Ishikawa (cell line): Measurements from ENCODE around the gene TACC2.

Experiments used
- CEBPB ChIP-seq: IDR thresholded peaks from 2 replicates; pipeline ENCODE4 v1.6.1; 2012
- CREB1 ChIP-seq: IDR thresholded peaks from 2 replicates; pipeline ENCODE4 v1.6.1; 2012; ENCODE audit warnings: low read depth
- EP300 ChIP-seq: IDR thresholded peaks from 2 replicates; pipeline ENCODE4 v1.6.1; 2012; ENCODE audit warnings: borderline replicate concordance
- FOXM1 ChIP-seq: IDR thresholded peaks from 2 replicates; pipeline ENCODE4 v1.6.1; 2012; ENCODE audit warnings: low read depth, borderline replicate concordance
- RAD21 ChIP-seq: IDR thresholded peaks from 2 replicates; pipeline ENCODE4 v1.6.1; 2012; ENCODE audit warnings: low read depth
- TAF1 ChIP-seq: IDR thresholded peaks from 2 replicates; pipeline ENCODE4 v1.6.1; 2012; ENCODE audit warnings: low read depth, mild to moderate bottlenecking
- TEAD4 ChIP-seq: IDR thresholded peaks from 2 replicates; pipeline ENCODE4 v1.6.1; 2012
- TF ChIP-seq, protein P1 (sequence below): IDR thresholded peaks from 2 replicates; pipeline ENCODE4 v1.6.1; 2012; ENCODE audit warnings: low read depth, mild to moderate bottlenecking
- TF ChIP-seq, protein P2 (sequence below): IDR thresholded peaks from 2 replicates; pipeline ENCODE4 v1.6.1; 2012

DNA sequence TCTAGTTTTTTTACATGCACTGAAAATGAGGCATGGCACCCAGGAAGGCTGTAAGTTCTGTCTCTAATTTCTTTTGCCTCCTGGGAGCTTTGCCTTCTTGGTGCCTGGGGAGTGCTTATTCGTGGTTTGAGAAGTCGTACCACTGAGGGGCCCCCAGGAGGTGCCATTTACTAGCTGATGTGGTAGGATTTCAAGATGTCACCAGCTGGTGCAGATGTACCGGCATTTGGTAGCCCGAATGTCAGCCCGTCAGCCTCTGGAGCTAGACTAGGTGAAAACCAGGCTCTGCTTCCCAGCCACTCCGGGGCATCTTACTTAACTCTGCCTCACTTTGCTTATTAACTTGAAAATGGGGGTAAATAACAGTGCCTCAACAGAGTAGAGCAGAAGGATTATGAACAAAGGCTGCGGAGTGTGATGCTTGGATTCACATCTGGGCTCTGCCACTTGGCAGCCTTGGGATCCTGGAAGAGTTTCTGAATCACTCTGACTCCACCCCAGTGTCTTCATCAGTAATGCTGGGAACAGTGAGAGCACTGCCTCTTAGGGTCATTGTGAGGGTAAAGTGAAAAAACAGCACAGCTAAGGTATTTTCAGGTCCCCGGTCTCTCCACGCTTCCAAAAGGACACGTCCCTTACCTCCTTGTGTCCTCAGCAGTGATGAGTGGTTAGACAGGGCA is 250.8 kb downstream of the TACC2 start:
- TF ChIP-seq, protein P1, sequence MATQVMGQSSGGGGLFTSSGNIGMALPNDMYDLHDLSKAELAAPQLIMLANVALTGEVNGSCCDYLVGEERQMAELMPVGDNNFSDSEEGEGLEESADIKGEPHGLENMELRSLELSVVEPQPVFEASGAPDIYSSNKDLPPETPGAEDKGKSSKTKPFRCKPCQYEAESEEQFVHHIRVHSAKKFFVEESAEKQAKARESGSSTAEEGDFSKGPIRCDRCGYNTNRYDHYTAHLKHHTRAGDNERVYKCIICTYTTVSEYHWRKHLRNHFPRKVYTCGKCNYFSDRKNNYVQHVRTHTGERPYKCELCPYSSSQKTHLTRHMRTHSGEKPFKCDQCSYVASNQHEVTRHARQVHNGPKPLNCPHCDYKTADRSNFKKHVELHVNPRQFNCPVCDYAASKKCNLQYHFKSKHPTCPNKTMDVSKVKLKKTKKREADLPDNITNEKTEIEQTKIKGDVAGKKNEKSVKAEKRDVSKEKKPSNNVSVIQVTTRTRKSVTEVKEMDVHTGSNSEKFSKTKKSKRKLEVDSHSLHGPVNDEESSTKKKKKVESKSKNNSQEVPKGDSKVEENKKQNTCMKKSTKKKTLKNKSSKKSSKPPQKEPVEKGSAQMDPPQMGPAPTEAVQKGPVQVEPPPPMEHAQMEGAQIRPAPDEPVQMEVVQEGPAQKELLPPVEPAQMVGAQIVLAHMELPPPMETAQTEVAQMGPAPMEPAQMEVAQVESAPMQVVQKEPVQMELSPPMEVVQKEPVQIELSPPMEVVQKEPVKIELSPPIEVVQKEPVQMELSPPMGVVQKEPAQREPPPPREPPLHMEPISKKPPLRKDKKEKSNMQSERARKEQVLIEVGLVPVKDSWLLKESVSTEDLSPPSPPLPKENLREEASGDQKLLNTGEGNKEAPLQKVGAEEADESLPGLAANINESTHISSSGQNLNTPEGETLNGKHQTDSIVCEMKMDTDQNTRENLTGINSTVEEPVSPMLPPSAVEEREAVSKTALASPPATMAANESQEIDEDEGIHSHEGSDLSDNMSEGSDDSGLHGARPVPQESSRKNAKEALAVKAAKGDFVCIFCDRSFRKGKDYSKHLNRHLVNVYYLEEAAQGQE = no peak
- TF ChIP-seq EP300 (no peak), FOXM1 (no peak), RAD21 (no peak), TAF1 (no peak), CEBPB (no peak), CREB1 (no peak), TEAD4 (no peak)
- TF ChIP-seq, protein P2, sequence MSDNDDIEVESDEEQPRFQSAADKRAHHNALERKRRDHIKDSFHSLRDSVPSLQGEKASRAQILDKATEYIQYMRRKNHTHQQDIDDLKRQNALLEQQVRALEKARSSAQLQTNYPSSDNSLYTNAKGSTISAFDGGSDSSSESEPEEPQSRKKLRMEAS = no peak
